ENCODE results near the gene SPEM1. TPM values are rescaled to one million over a fixed set of nuclear protein-coding genes. Genes with fewer than 3 reads are reported as not detected.

Gene SPEM1
- total RNA-seq, 3 donors from 2014 or later (not counting 1 experiment from before 2014, with no cell fraction given) = not detected

DNA sequence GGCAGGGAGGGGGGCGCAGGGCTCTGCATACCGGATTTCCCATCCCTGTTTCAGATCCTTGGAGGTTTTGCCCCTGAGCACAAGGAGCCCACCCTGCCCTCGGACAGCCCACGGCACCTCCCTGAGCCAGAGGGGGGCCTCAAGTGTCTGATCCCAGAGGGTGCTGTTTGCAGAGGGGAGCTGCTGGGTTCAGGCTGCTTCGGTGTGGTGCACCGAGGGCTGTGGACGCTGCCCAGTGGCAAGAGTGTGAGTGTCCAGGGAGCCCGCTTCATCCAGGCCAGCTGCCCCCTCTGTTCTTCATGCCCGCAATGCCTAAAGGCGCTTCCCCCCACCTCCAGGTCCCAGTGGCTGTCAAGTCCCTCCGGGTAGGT lies 36.8 kb upstream of the SPEM1 start:
- TF ChIP-seq, protein P1, sequence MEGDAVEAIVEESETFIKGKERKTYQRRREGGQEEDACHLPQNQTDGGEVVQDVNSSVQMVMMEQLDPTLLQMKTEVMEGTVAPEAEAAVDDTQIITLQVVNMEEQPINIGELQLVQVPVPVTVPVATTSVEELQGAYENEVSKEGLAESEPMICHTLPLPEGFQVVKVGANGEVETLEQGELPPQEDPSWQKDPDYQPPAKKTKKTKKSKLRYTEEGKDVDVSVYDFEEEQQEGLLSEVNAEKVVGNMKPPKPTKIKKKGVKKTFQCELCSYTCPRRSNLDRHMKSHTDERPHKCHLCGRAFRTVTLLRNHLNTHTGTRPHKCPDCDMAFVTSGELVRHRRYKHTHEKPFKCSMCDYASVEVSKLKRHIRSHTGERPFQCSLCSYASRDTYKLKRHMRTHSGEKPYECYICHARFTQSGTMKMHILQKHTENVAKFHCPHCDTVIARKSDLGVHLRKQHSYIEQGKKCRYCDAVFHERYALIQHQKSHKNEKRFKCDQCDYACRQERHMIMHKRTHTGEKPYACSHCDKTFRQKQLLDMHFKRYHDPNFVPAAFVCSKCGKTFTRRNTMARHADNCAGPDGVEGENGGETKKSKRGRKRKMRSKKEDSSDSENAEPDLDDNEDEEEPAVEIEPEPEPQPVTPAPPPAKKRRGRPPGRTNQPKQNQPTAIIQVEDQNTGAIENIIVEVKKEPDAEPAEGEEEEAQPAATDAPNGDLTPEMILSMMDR (IDR thresholded peaks at IDR 0.05) = no peak
- Histone ChIP-seq H3K9me3 (ENCODE audit: control insufficient read depth, insufficient read depth, low read length) (no peaks in the 10 kb centered on the region), H3K27ac (ENCODE audit: low read length) (no peak overlapping the region), H3K27me3 (ENCODE audit: control insufficient read depth, insufficient read depth, low read length) (peaks cover 27% of the 10 kb centered on the region), H3K4me1 (ENCODE audit: control insufficient read depth, insufficient read depth, low read length) (peaks cover 22% of the 10 kb centered on the region), H3K4me3 (ENCODE audit: low read length) (no peak overlapping the region), H3K36me3 (ENCODE audit: control insufficient read depth, insufficient read depth, low read length) (peaks cover 4% of the 10 kb centered on the region)
- peak overlapping the region; percentile 45 for H3K4me3 Mint-ChIP-seq
- no peaks in the 10 kb centered on the region for H3K9me3 Mint-ChIP-seq
- DNase-seq (no peak), ATAC-seq (no peak)
- WGBS (ENCODE audit: insufficient coverage) = 93% methylated on average over 11 of the region's 11 CpGs
- H3K36me3 Mint-ChIP-seq = peaks cover 10% of the 10 kb centered on the region
- H3K4me1 Mint-ChIP-seq = peaks cover 0 to 11% of the 10 kb centered on the region in 2 donors
- intact Hi-C loops (cut with micrococcal nuclease) = no loop called here
- no peak overlapping the region for H3K27ac Mint-ChIP-seq
- peaks cover 30 to 35% of the 10 kb centered on the region in 2 donors for H3K27me3 Mint-ChIP-seq (ENCODE audit: low read depth in 2 of 2)

DNA sequence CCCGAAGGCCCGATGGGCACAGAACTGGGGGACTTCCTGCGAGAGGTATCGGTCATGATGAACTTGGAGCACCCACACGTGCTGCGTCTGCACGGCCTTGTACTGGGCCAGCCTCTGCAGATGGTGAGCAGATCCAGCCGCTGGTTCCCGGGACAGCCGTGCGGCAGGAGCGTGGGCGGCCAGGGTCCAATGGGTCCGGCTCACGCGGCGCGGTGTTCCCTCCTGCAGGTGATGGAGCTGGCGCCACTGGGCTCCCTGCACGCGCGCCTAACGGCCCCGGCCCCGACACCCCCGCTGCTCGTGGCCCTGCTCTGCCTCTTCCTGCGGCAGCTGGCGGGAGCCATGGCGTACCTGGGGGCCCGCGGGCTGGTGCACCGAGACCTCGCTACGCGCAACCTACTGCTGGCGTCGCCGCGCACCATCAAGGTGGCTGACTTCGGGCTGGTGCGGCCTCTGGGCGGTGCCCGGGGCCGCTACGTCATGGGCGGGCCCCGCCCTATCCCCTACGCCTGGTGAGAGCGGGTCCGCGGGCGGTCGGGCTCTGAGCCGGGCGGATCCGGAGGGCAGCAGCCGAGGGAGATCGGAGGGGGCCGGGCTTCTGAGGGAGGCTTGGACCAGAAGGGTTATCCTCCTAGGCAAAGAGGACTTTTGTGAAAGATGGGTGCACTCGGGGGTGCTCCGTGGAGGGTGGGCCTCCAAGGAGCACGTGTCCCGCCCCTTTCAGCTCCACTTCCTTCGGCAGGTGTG lies 36.2 kb upstream of the SPEM1 start:
- peak; percentile 59 to 92 for DNase-seq
- Mint-ChIP-seq H3K36me3 (peaks cover 9% of the 10 kb centered on the region), H3K4me3 (peak overlapping the region; percentile 77), H3K9me3 (no peaks in the 10 kb centered on the region), H3K27me3 (ENCODE audit: low read depth in 2 of 2) (peaks cover 28 to 35% of the 10 kb centered on the region in 2 donors), H3K4me1 (peaks cover 0 to 11% of the 10 kb centered on the region in 2 donors), H3K27ac (peak overlapping the region in 1 of 2 donors; percentile 60)
- Histone ChIP-seq H3K4me1 (ENCODE audit: control insufficient read depth, insufficient read depth, low read length) (peaks cover 22% of the 10 kb centered on the region), H3K36me3 (ENCODE audit: control insufficient read depth, insufficient read depth, low read length) (peaks cover 8% of the 10 kb centered on the region), H3K27me3 (ENCODE audit: control insufficient read depth, insufficient read depth, low read length) (peaks cover 27% of the 10 kb centered on the region), H3K9me3 (ENCODE audit: control insufficient read depth, insufficient read depth, low read length) (no peaks in the 10 kb centered on the region), H3K4me3 (ENCODE audit: low read length) (peak overlapping the region; percentile 56), H3K27ac (ENCODE audit: low read length) (peak overlapping the region; percentile 45)
- intact Hi-C loops (cut with micrococcal nuclease) = no loop called here
- WGBS (ENCODE audit: insufficient coverage) = 10% methylated on average over 65 of the region's 65 CpGs
- TF ChIP-seq, protein P1 (IDR thresholded peaks at IDR 0.05) = no peak
- ATAC-seq = peak; percentile 91 to 97 (median 96)

DNA sequence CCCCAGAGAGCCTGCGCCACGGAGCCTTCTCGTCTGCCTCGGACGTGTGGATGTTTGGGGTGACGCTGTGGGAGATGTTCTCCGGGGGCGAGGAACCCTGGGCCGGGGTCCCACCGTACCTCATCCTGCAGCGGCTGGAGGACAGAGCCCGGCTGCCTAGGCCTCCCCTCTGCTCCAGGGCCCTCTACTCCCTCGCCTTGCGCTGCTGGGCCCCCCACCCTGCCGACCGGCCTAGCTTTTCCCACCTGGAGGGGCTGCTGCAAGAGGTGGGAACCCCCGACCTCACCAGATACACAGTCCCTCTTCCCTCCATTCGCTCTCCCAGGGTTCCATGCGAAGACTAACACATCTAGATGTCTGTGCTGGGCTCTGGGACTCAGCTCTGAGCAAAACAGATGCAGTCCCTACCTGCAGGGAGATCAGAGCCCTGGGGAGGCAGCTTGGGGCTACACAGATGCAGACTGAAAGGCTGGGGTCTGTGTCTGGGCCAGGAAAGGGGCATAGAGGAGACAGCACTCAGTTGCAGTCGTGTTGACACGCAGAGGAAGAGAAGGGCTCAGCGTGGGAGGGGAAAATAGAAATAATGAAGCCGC lies 35.5 kb upstream of the SPEM1 start:
- no peaks in the 10 kb centered on the region for H3K9me3 Mint-ChIP-seq
- TF ChIP-seq, protein P1 (IDR thresholded peaks at IDR 0.05) = no peak
- no peak for ATAC-seq
- no peak for DNase-seq
- Histone ChIP-seq H3K9me3 (ENCODE audit: control insufficient read depth, insufficient read depth, low read length) (no peaks in the 10 kb centered on the region), H3K4me3 (ENCODE audit: low read length) (peak overlapping the region; percentile 56), H3K4me1 (ENCODE audit: control insufficient read depth, insufficient read depth, low read length) (peaks cover 22% of the 10 kb centered on the region), H3K36me3 (ENCODE audit: control insufficient read depth, insufficient read depth, low read length) (peaks cover 15% of the 10 kb centered on the region), H3K27me3 (ENCODE audit: control insufficient read depth, insufficient read depth, low read length) (peaks cover 25% of the 10 kb centered on the region), H3K27ac (ENCODE audit: low read length) (peak overlapping the region; percentile 45)
- 51% methylated on average over 23 of the region's 23 CpGs for WGBS (ENCODE audit: insufficient coverage)
- H3K27ac Mint-ChIP-seq = peak overlapping the region in 1 of 2 donors; percentile 60
- peaks cover 0 to 11% of the 10 kb centered on the region in 2 donors for H3K4me1 Mint-ChIP-seq
- peaks cover 2% of the 10 kb centered on the region for H3K36me3 Mint-ChIP-seq
- intact Hi-C loops (cut with micrococcal nuclease) = no loop called here
- H3K4me3 Mint-ChIP-seq = peak overlapping the region; percentile 77
- H3K27me3 Mint-ChIP-seq (ENCODE audit: low read depth in 2 of 2) = peaks cover 21 to 28% of the 10 kb centered on the region in 2 donors
